ENCODE results near the gene IGF2BP3. TPM values are rescaled to one million over a fixed set of nuclear protein-coding genes. Genes with fewer than 3 reads are reported as not detected.
A peak's percentile ranks its signal among the peaks of the same experiment; 100 is the strongest.

The IGF2BP3 gene
- total and polyA plus RNA-seq, 4 donors, result 0.08 to 1.6 (median 0.71) TPM; not detected in 1

DNA sequence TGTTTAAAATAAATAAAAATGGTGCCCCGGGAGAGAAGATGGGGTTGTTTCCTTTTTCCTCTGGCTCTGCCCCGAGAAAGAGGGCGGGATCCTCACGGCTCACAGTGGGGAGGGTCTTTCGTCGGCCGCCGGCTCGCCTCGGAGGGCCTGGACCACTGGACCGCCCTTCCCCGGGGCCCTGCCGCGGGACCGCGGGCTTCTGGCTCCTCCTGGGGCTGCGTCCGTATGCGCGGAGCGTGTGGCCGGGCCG, 3.5 kb upstream of the IGF2BP3 start:
- Histone ChIP-seq H3K4me3 (ENCODE audit: low read length in 2 of 2) (no peak overlapping the region), H3K36me3 (ENCODE audit: control insufficient read depth in 1 of 2, insufficient read depth in 2 of 2, low read length in 1 of 2) (no peaks in the 10 kb centered on the region), H3K4me1 (ENCODE audit: control insufficient read depth in 1 of 2, insufficient read depth in 2 of 2, low read length in 2 of 2) (no peaks in the 10 kb centered on the region), H3K9me3 (ENCODE audit: control insufficient read depth, low read length) (no peaks in the 10 kb centered on the region), H3K27ac (ENCODE audit: low read depth in 1 of 2, low read length in 2 of 2) (no peak overlapping the region), H3K27me3 (ENCODE audit: control insufficient read depth in 1 of 2, insufficient read depth in 2 of 2, low read length in 1 of 2) (peaks cover 0 to 2% of the 10 kb centered on the region in 2 donors)
- 2 to 6% methylated on average over 23 of the region's 23 CpGs for WGBS, 2 donors
- intact Hi-C loops (cut with DNase I), result no loop called here
- DNase-seq (no peak), ATAC-seq (ENCODE audit: low FRiP score) (peak; percentile 36)

DNA sequence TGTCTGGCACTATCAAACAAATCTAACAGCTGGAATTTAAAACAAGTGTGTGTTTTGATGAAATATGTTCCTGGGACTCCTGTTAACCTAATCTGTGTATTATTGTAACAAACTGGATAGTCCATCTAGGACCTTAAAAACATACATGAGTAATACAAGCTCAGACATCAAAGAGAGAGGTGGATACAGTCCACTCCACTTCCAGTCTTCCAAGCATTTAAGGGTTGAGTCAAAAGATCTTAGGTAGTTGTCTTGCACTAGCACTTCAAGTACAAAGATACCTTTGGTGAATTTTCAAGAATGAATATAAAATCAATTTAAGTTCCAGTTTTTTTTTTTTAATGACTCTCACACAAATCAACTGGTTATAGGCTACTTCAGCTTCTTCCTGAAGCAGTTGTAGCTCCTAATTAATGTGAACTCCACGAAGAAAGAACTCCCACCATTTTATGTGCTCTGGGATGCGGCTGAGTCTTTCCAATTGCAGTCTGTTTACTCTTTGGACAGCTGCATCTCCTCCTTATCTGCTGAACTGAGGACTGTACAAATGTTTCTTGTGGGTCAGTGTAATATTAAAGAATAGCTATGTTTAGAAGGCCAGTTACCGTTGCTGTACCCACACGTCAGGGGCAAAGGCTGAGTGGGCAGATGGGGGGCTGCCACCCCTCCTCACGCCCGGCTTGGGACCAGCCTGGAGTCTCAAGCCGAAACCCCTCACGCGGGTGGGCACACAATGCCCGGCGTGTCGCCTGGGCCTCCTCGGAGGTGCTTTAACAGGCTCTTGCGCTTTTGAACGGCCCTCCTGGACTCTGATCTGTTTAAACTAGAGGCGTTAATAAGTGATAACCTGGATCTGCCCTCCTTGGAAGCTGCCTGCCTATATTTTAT, 2.9 kb upstream of the IGF2BP3 start:
- peaks cover 0 to 2% of the 10 kb centered on the region in 2 donors for H3K27me3 ChIP-seq (ENCODE audit: control insufficient read depth in 1 of 2, insufficient read depth in 2 of 2, low read length in 1 of 2)
- ATAC-seq (ENCODE audit: low FRiP score) (no peak), DNase-seq (no peak)
- H3K36me3 ChIP-seq (ENCODE audit: control insufficient read depth in 1 of 2, insufficient read depth in 2 of 2, low read length in 1 of 2), result no peaks in the 10 kb centered on the region
- no peaks in the 10 kb centered on the region for H3K4me1 ChIP-seq (ENCODE audit: control insufficient read depth in 1 of 2, insufficient read depth in 2 of 2, low read length in 2 of 2)
- no peaks in the 10 kb centered on the region for H3K9me3 ChIP-seq (ENCODE audit: control insufficient read depth, low read length)
- no peak overlapping the region for H3K27ac ChIP-seq (ENCODE audit: low read depth in 1 of 2, low read length in 2 of 2)
- H3K4me3 ChIP-seq (ENCODE audit: low read length in 2 of 2), result no peak overlapping the region
- 45 to 47% methylated on average over 16 of the region's 16 CpGs for WGBS, 2 donors
- intact Hi-C loops (cut with DNase I), result no loop called here

DNA sequence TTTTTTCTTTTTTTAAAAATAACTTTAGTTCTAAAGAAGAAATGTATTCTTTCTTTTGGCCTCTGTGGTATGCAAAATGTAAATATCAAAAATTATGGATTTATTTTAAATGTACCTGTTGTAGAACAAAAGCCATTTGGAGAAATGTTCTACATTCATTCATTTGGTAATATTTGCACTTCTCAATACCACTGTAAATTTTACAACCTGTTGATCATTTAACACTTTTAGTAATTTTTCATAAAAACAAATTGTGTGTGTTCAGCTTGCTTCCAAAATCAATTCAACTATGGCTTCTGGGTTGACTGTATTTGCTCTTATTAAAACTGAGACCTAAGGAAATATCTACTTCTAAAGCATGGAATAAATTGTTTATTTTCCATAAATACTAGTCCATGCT, 2.3 kb upstream of the IGF2BP3 start:
- DNase-seq (no peak), ATAC-seq (ENCODE audit: low FRiP score) (no peak)
- no peak overlapping the region for H3K4me3 ChIP-seq (ENCODE audit: low read length in 2 of 2)
- H3K36me3 ChIP-seq (ENCODE audit: control insufficient read depth in 1 of 2, insufficient read depth in 2 of 2, low read length in 1 of 2), result no peaks in the 10 kb centered on the region
- H3K27ac ChIP-seq (ENCODE audit: low read depth in 1 of 2, low read length in 2 of 2), result no peak overlapping the region
- H3K27me3 ChIP-seq (ENCODE audit: control insufficient read depth in 1 of 2, insufficient read depth in 2 of 2, low read length in 1 of 2), result peaks cover 0 to 2% of the 10 kb centered on the region in 2 donors
- intact Hi-C loops (cut with DNase I), result no loop called here
- H3K4me1 ChIP-seq (ENCODE audit: control insufficient read depth in 1 of 2, insufficient read depth in 2 of 2, low read length in 2 of 2), result no peaks in the 10 kb centered on the region
- H3K9me3 ChIP-seq (ENCODE audit: control insufficient read depth, low read length), result no peaks in the 10 kb centered on the region

DNA sequence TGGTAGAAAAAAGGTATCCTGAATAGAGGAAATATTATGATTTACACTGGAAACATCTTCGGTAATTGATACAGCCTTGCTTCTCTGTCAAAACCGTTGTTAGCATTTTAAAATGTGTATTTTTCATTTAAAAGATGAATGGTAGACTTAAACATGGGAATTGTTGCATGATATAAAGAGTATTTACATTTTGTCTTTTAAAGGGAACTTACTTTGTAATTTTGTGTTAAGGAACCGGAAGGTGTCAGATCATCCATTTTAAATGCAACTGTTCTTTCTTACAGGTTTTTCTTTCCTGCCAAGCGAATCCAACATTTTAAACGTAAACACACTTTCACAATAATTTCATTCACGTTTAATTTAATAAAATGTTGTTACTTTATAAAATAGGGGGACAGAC, 1.8 kb upstream of the IGF2BP3 start:
- intact Hi-C loops (cut with DNase I), result no loop called here
- Histone ChIP-seq H3K27ac (ENCODE audit: low read depth in 1 of 2, low read length in 2 of 2) (no peak overlapping the region), H3K36me3 (ENCODE audit: control insufficient read depth in 1 of 2, insufficient read depth in 2 of 2, low read length in 1 of 2) (no peaks in the 10 kb centered on the region), H3K4me3 (ENCODE audit: low read length in 2 of 2) (no peak overlapping the region), H3K4me1 (ENCODE audit: control insufficient read depth in 1 of 2, insufficient read depth in 2 of 2, low read length in 2 of 2) (no peaks in the 10 kb centered on the region), H3K27me3 (ENCODE audit: control insufficient read depth in 1 of 2, insufficient read depth in 2 of 2, low read length in 1 of 2) (peaks cover 0 to 2% of the 10 kb centered on the region in 2 donors), H3K9me3 (ENCODE audit: control insufficient read depth, low read length) (no peaks in the 10 kb centered on the region)
- WGBS, 2 donors, result 91 to 93% methylated on average over 6 of the region's 6 CpGs
- no peak for ATAC-seq (ENCODE audit: low FRiP score)
- no peak for DNase-seq

DNA sequence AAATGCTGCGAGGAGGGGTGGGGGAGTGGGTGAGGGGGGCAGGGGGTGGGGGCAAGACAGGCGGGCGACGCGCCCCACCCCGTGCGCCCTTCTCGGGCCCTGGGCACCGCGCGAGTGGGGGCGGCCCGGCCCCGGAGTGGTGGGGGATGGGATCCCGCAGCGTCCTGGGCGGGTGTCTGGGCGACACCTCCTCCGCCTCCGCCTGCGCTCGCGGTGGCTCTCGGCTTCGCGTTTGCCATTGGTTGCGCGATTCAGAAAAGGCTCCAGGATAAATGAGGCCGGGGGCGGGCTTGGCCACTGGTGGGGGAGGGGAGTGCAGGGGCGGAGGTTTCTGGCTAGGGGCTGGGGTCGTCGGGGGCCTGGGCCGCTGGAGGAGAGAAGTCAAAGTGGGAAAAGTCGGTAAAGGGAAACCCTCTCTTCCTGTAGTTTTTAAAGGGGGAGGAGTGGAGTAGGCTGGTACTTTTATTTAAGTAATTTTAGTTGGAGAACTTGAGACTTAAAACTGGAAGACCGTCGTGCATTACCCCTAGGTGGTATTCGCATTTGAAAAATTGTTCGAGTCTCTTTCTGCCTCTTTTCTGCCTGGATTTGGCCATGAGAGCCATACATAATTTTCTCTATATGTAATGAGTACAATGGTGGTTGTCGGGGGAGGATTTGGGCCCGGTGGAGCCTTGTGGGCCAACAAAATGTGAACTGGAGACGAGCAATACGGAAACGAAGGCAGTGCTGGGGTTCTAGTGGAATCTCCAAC, 992 bp upstream of the IGF2BP3 start:
- ATAC-seq (ENCODE audit: low FRiP score) (no peak), DNase-seq (no peak)
- H3K9me3 ChIP-seq (ENCODE audit: control insufficient read depth, low read length), result no peaks in the 10 kb centered on the region
- WGBS, 2 donors, result 10 to 13% methylated on average over 44 of the region's 44 CpGs
- no peaks in the 10 kb centered on the region for H3K4me1 ChIP-seq (ENCODE audit: control insufficient read depth in 1 of 2, insufficient read depth in 2 of 2, low read length in 2 of 2)
- no peak overlapping the region for H3K4me3 ChIP-seq (ENCODE audit: low read length in 2 of 2)
- no peak overlapping the region for H3K27ac ChIP-seq (ENCODE audit: low read depth in 1 of 2, low read length in 2 of 2)
- no peaks in the 10 kb centered on the region for H3K36me3 ChIP-seq (ENCODE audit: control insufficient read depth in 1 of 2, insufficient read depth in 2 of 2, low read length in 1 of 2)
- peaks cover 0 to 2% of the 10 kb centered on the region in 2 donors for H3K27me3 ChIP-seq (ENCODE audit: control insufficient read depth in 1 of 2, insufficient read depth in 2 of 2, low read length in 1 of 2)
- intact Hi-C loops (cut with DNase I), result no loop called here

DNA sequence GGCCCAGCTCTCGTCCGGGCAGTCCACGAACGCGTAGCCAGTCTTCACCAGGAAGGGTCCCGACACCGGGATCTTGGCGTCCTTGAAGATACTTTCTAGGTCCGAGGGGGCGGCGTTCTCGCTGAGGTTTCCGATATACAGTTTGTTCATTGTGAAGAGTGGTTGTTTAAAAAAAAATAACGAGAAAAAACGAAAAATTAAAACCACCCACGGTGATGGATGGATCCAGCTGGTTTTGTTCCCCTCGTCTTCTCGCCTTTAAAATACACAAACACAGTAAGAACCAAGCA, 385 bp downstream of the IGF2BP3 start:
- whole genome bisulfite sequencing, 2 donors, result 4% methylated on average over 18 of the region's 18 CpGs
- Histone ChIP-seq H3K4me1 (ENCODE audit: control insufficient read depth in 1 of 2, insufficient read depth in 2 of 2, low read length in 2 of 2) (no peaks in the 10 kb centered on the region), H3K27ac (ENCODE audit: low read depth in 1 of 2, low read length in 2 of 2) (no peak overlapping the region), H3K9me3 (ENCODE audit: control insufficient read depth, low read length) (no peaks in the 10 kb centered on the region), H3K27me3 (ENCODE audit: control insufficient read depth in 1 of 2, insufficient read depth in 2 of 2, low read length in 1 of 2) (peaks cover 0 to 2% of the 10 kb centered on the region in 2 donors), H3K36me3 (ENCODE audit: control insufficient read depth in 1 of 2, insufficient read depth in 2 of 2, low read length in 1 of 2) (no peaks in the 10 kb centered on the region), H3K4me3 (ENCODE audit: low read length in 2 of 2) (peak overlapping the region in 1 of 2 donors; percentile 1)
- no peak for DNase-seq
- intact Hi-C loops (cut with DNase I), result no loop called here
- no peak for ATAC-seq (ENCODE audit: low FRiP score)

DNA sequence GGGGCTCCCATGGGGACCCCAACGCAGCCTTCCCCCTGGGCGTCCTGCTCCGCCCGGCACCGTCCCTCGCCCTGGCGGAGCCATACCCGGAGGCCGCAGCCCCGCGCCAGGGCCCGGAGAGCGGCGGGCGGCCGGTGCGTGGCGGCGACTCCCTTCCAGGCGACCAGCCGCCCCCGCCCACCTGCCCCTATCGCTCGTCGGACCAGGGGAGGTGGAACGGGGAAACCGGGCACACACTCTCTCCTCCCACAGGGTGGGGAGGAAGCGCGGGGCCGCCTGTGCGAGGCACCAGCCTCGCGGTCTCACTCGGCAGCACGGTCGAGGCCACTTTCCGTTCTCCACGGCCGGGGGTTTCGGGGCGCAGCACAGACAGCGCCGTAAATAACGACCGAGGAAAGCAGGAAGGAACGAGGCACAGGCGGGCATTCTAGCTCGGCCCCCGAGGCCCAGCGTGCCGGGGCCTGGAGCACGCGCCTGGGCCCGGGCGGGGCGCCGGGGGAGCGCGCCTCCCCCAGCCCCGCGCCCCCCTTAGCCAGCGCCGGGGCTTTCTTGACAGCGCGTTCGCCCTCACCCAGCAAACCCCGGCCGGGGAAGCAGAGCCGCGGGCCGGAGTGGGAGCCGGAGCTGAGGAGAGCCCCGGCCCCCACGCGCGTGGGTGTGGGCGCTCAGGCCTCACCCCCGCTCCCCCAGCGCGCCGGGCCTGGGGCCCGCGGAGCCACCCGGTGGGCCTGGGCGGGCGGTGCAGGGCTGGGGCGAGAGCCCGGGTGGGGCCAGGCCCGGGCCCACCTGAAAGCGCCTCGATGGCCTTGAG, 936 bp downstream of the IGF2BP3 start:
- no peaks in the 10 kb centered on the region for H3K4me1 ChIP-seq (ENCODE audit: control insufficient read depth in 1 of 2, insufficient read depth in 2 of 2, low read length in 2 of 2)
- WGBS, 2 donors, result 1 to 2% methylated on average over 52 to 91 of the region's 91 CpGs
- peak; percentile 54 for ATAC-seq (ENCODE audit: low FRiP score)

DNA sequence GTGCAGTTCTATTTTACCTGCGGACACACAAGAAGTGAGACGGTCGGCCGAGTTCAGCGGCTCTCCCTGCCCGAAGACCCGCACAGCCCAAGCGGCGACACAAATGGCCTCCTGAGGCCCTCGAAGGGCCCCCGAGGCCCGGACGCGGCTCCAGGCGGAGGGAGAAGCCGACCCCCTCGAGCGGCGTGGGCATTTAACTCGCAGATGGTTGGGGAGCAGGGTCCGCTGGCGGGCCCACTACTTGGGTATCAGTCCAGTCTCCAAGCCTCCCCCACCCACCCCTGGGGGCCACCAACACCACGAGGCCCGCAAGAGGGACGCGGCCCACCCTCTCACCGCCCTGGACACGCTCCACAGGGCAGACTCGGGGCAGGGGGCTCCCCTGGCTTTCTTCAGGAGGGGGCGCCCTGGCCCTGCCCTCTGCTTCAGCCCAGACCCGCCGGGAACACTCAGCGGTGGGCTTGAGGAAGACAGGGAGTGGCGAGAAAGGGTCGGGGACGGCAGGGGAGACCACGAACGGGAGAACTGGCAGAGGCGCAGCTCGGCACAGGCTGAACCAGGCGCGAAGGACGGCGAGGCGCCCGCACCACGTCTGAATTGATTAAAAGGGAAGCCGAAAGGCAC, 1.7 kb downstream of the IGF2BP3 start:
- no peak overlapping the region for H3K27ac ChIP-seq (ENCODE audit: low read depth in 1 of 2, low read length in 2 of 2)
- no peaks in the 10 kb centered on the region for H3K27me3 ChIP-seq (ENCODE audit: control insufficient read depth in 1 of 2, insufficient read depth in 2 of 2, low read length in 1 of 2)
- intact Hi-C loops (cut with DNase I), result no loop called here

More for the DNA sequence above, 936 bp downstream of the IGF2BP3 start:
- no peaks in the 10 kb centered on the region for H3K9me3 ChIP-seq (ENCODE audit: control insufficient read depth, low read length)
- DNase-seq, result no peak
- peaks cover 0 to 2% of the 10 kb centered on the region in 2 donors for H3K27me3 ChIP-seq (ENCODE audit: control insufficient read depth in 1 of 2, insufficient read depth in 2 of 2, low read length in 1 of 2)
- no peaks in the 10 kb centered on the region for H3K36me3 ChIP-seq (ENCODE audit: control insufficient read depth in 1 of 2, insufficient read depth in 2 of 2, low read length in 1 of 2)
- H3K4me3 ChIP-seq (ENCODE audit: low read length in 2 of 2), result peak overlapping the region in 1 of 2 donors; percentile 1
- intact Hi-C loops (cut with DNase I), result no loop called here
- H3K27ac ChIP-seq (ENCODE audit: low read depth in 1 of 2, low read length in 2 of 2), result no peak overlapping the region

More for the DNA sequence above, 1.7 kb downstream of the IGF2BP3 start:
- H3K36me3 ChIP-seq (ENCODE audit: control insufficient read depth in 1 of 2, insufficient read depth in 2 of 2, low read length in 1 of 2), result no peaks in the 10 kb centered on the region
- H3K4me1 ChIP-seq (ENCODE audit: control insufficient read depth in 1 of 2, insufficient read depth in 2 of 2, low read length in 2 of 2), result no peaks in the 10 kb centered on the region
- H3K4me3 ChIP-seq (ENCODE audit: low read length in 2 of 2), result no peak overlapping the region
- H3K9me3 ChIP-seq (ENCODE audit: control insufficient read depth, low read length), result no peaks in the 10 kb centered on the region
- 6 to 7% methylated on average over 46 to 48 of the region's 48 CpGs for WGBS, 2 donors
- DNase-seq (no peak), ATAC-seq (ENCODE audit: low FRiP score) (peak; percentile 31)

Data from aorta (tissue), 5 donors.